Caco-2 (cell line): ENCODE data around the gene TXNIP. TPM values are rescaled to one million over a fixed set of nuclear protein-coding genes. Genes with fewer than 3 reads are reported as not detected.

Experiments
- BruUV-seq: library from RNA; stranded (reverse); fragments of 400-500 nt; replicated peaks from 2 replicates; lab custom pipeline; 2021; lab: Mats Ljungman, UMichigan
- CTCF ChIA-PET: fragments of 300-600 bp; sonication (Branson Sonifier 250); formaldehyde crosslinking; loops from one replicate; lab custom pipeline; 2022; ENCODE audit warnings: antibody characterized with exemption; lab: Charles Lee
- POLR2A ChIA-PET: fragments of 300-600 bp; sonication (Branson Sonifier 250); formaldehyde crosslinking; loops from one replicate; lab custom pipeline; 2022; ENCODE audit warnings: antibody characterized with exemption; lab: Charles Lee
- DNase-seq, 2 experiments: peaks; one replicate each; pipeline versions ENCODE4 v3.0.0 to v3.0.0-alpha.2; 2020 to 2022
- H3K27me3 ChIP-seq: replicated peaks from 2 replicates; pipeline ENCODE4 v1.6.0; 2011; ENCODE audit warnings: low read length; ENCODE audit not compliant: control insufficient read depth, insufficient read depth
- H3K36me3 ChIP-seq: 2 replicates; pipeline ENCODE4 v1.5.1; 2011; ENCODE audit warnings: low read length; ENCODE audit not compliant: control insufficient read depth, insufficient read depth
- H3K4me1 ChIP-seq: fragments of 250-450 bp; sonication (Bioruptor Pico); 2 replicates; pipeline ENCODE4 v1.5.1; 2020; ENCODE audit warnings: mild to moderate bottlenecking
- H3K4me3 ChIP-seq: 2 replicates; pipeline ENCODE4 v1.5.1; 2011; ENCODE audit warnings: low read depth, mild to moderate bottlenecking, control low read depth, low read length
- H3K9me3 ChIP-seq: fragments of 250-450 bp; sonication (Bioruptor Pico); 2 replicates; pipeline ENCODE4 v1.5.1; 2020; ENCODE audit warnings: mild to moderate bottlenecking, moderate library complexity
- H3K27ac Mint-ChIP-seq: one replicate; pipeline ENCODE4 v1.8.0; 2022; ENCODE audit warnings: mixed read lengths; ENCODE audit not compliant: unreplicated experiment
- H3K27me3 Mint-ChIP-seq: one replicate; pipeline ENCODE4 v1.8.0; 2022; ENCODE audit warnings: mixed read lengths; ENCODE audit not compliant: insufficient read depth, unreplicated experiment
- H3K36me3 Mint-ChIP-seq: one replicate; pipeline ENCODE4 v1.8.0; 2022; ENCODE audit warnings: mild to moderate bottlenecking, mixed read lengths; ENCODE audit not compliant: insufficient read depth, unreplicated experiment
- H3K4me1 Mint-ChIP-seq: one replicate; pipeline ENCODE4 v1.8.0; 2022; ENCODE audit warnings: low read depth, mixed read lengths; ENCODE audit not compliant: unreplicated experiment
- H3K4me3 Mint-ChIP-seq: one replicate; pipeline ENCODE4 v1.8.0; 2022; ENCODE audit warnings: mild to moderate bottlenecking, moderate library complexity, mixed read lengths; ENCODE audit not compliant: unreplicated experiment
- H3K9me3 Mint-ChIP-seq: one replicate; pipeline ENCODE4 v1.8.0; 2022; ENCODE audit warnings: mixed read lengths; ENCODE audit not compliant: unreplicated experiment
- intact Hi-C: fragments of 100-400 bp; cut with micrococcal nuclease; formaldehyde crosslinking; loops from one replicate; pipeline ENCODE4 v1.10.0; 2022; ENCODE audit not compliant: unreplicated experiment
- total RNA-seq: library from RNA; stranded (reverse); gene quantifications from 2 replicates; pipeline ENCODE4 v1.2.3, GENCODE V29; 2022
- TF ChIP-seq, protein P1 (sequence below), 2 experiments: fragments of 200-600 bp in 1 of 2; IDR thresholded peaks; 1 replicate in 1 of 2; 2 replicates in 1 of 2; pipeline versions ENCODE4 v1.5.1 to v1.8.0; 2011 to 2022; ENCODE audit warnings: antibody characterized with exemption in 1 of 2, control low read depth in 1 of 2, inconsistent platforms in 1 of 2, low read depth in 1 of 2, low read length in 1 of 2, mild to moderate bottlenecking in 1 of 2, moderate library complexity in 1 of 2; ENCODE audit not compliant: insufficient read depth in 1 of 2, severe bottlenecking in 1 of 2, unreplicated experiment in 1 of 2

Gene TXNIP
- total RNA-seq, 1 experiment from 2014 or later = 27.5 TPM

DNA sequence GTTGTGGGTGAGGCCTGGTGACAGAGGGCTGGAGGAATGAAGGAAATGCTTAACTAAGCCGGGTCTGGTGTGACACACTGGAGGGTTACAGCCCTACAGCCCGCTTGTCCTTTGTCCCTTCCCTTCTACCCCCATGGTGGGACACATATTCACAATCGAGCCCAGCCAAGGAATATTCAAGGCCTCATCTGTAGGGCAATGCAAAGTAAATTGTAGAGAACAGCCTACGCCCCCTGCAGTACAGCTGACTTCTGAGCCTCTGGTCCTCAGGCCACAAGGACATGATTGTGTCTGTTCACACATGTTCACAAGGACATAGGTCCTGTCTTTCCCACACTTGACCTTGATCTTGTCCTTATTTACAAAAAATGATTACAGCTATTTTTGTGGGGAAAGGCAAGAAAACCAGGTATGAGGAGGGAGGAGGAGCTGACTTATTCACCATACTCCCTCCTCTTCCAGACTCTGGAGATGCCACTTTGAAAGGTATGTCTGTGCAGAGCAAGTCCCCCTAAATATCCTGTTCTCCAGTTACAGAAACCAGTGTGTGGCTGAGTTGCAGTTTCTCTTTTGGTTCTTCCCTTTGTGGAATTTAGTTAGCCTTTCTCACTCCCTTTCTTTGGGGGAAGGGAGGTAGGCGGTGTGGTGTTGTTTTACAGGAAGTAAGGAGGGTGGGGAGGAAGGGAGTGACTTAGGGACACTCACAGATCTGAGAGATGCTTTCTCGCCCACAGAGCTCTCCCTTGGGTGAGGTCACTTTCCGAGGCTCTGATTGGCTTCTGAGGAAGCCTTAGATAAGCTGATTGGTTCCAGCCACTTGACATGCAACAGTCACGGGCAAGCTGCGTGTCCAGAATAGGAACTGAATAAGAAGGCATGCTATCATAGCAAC lies 17.3 kb downstream of the TXNIP start:
- Histone ChIP-seq H3K4me3 (no peak overlapping the region), H3K4me1 (peaks cover 32% of the 10 kb centered on the region), H3K9me3 (no peaks in the 10 kb centered on the region), H3K27me3 (no peaks in the 10 kb centered on the region), H3K36me3 (no peaks in the 10 kb centered on the region)
- no peaks in the 10 kb centered on the region for H3K36me3 Mint-ChIP-seq
- POLR2A ChIA-PET = interaction anchor here (0.6 to 1.9 kb wide), 8 partner anchors 13 to 73 kb away, joined by 3 to 7 read pairs (median 4); partner anchors contain the start of genes ANKRD34A and POLR3GL
- TF ChIP-seq, protein P1, sequence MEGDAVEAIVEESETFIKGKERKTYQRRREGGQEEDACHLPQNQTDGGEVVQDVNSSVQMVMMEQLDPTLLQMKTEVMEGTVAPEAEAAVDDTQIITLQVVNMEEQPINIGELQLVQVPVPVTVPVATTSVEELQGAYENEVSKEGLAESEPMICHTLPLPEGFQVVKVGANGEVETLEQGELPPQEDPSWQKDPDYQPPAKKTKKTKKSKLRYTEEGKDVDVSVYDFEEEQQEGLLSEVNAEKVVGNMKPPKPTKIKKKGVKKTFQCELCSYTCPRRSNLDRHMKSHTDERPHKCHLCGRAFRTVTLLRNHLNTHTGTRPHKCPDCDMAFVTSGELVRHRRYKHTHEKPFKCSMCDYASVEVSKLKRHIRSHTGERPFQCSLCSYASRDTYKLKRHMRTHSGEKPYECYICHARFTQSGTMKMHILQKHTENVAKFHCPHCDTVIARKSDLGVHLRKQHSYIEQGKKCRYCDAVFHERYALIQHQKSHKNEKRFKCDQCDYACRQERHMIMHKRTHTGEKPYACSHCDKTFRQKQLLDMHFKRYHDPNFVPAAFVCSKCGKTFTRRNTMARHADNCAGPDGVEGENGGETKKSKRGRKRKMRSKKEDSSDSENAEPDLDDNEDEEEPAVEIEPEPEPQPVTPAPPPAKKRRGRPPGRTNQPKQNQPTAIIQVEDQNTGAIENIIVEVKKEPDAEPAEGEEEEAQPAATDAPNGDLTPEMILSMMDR (IDR thresholded peaks at IDR 0.05; ENCODE audit: insufficient read depth in 1 of 2, low read depth in 1 of 2, low read length in 1 of 2, severe bottlenecking in 1 of 2, unreplicated experiment in 1 of 2) = peak in 1 of 2 experiments; percentile 37
- BruUV-seq = TSS peak; percentile 96
- intact Hi-C loops = loop anchor here (1.0 to 5.0 kb wide), 2 partner anchors 17 to 52 kb away; partner anchors contain the start of genes RBM8A and TXNIP
- CTCF ChIA-PET = interaction anchor here (0.6 to 3.1 kb wide), 14 partner anchors 12 to 134 kb away, joined by 3 to 18 read pairs (median 4); partner anchors contain the start of genes ANKRD34A, LIX1L, NUDT17 and POLR3GL
- no peaks in the 10 kb centered on the region for H3K9me3 Mint-ChIP-seq
- no peaks in the 10 kb centered on the region for H3K27me3 Mint-ChIP-seq
- no peaks in the 10 kb centered on the region for H3K4me1 Mint-ChIP-seq
- no peak overlapping the region for H3K27ac Mint-ChIP-seq
- no peak overlapping the region for H3K4me3 Mint-ChIP-seq
- peak; percentile 82 to 92 for DNase-seq

- no peaks in the 10 kb centered on the region for H3K27me3 Mint-ChIP-seq
- ChIA-PET CTCF (interaction anchor here (0.8 to 3.1 kb wide), 5 partner anchors 14 to 87 kb away, joined by 3 to 18 read pairs (median 6); partner anchors contain the start of genes ANKRD34A, LIX1L and POLR3GL), POLR2A (interaction anchor here (0.6 to 1.9 kb wide), 2 partner anchors 14 to 31 kb away, joined by 7 to 8 read pairs; partner anchors contain the start of genes ANKRD34A and POLR3GL)
These were observed 17.9 kb downstream of the TXNIP start for GRCh38 chr1:145978471-145978853.

More at GRCh38 chr1:145978471-145978853, 17.9 kb downstream of the TXNIP start:
- Mint-ChIP-seq H3K36me3 (no peaks in the 10 kb centered on the region), H3K4me1 (no peaks in the 10 kb centered on the region), H3K9me3 (no peaks in the 10 kb centered on the region), H3K4me3 (no peak overlapping the region), H3K27ac (no peak overlapping the region)
- no TSS peak for BruUV-seq
- DNase-seq = no peak
- Histone ChIP-seq H3K4me3 (no peak overlapping the region), H3K4me1 (peaks cover 32% of the 10 kb centered on the region), H3K27me3 (no peaks in the 10 kb centered on the region), H3K36me3 (no peaks in the 10 kb centered on the region), H3K9me3 (no peaks in the 10 kb centered on the region)
- TF ChIP-seq, protein P1 (IDR thresholded peaks at IDR 0.05; ENCODE audit: insufficient read depth in 1 of 2, low read depth in 1 of 2, low read length in 1 of 2, severe bottlenecking in 1 of 2, unreplicated experiment in 1 of 2) = no peak
- intact Hi-C loops = loop anchor here (5.0 kb wide), 1 partner anchor 51 kb away; the partner anchor contains the start of gene RBM8A
